Lung (tissue), 12 donors: ENCODE data around the gene BUB3. TPM values are rescaled to one million over a fixed set of nuclear protein-coding genes. Genes with fewer than 3 reads are reported as not detected.

Source experiments
- ATAC-seq: fragments of 200-7000 bp; cut with Tn5 transposase; one replicate; pipeline ENCODE4 v1.9.1; 2020; ENCODE audit warnings: moderate number of reproducible peaks; ENCODE audit not compliant: insufficient read depth, low FRiP score
- DNase-seq, 3 donors: peaks; one replicate each; pipeline ENCODE4 v3.0.0-alpha.2; 2013 to 2017
- H3K27ac ChIP-seq, 2 donors: one replicate each; pipeline ENCODE4 v1.5.1; 2013; ENCODE audit warnings: mild to moderate bottlenecking in 2 of 2, moderate library complexity in 2 of 2, control low read depth in 1 of 2, inconsistent platforms in 1 of 2, low read depth in 1 of 2, low read length in 1 of 2
- H3K27me3 ChIP-seq, 3 donors: one replicate each; pipeline ENCODE4 v1.5.1; 2013; ENCODE audit warnings: low read length in 2 of 3; ENCODE audit not compliant: control insufficient read depth in 3 of 3, insufficient read depth in 3 of 3
- H3K36me3 ChIP-seq, 4 donors: one replicate each; pipeline ENCODE4 v1.5.1; 2013; ENCODE audit warnings: low read length in 4 of 4, mild to moderate bottlenecking in 1 of 4, moderate library complexity in 1 of 4; ENCODE audit not compliant: control insufficient read depth in 4 of 4, insufficient read depth in 4 of 4
- H3K4me1 ChIP-seq, 5 donors: one replicate each; pipeline ENCODE4 v1.5.1; 2013; ENCODE audit warnings: low read length in 5 of 5, mild to moderate bottlenecking in 2 of 5, moderate library complexity in 1 of 5; ENCODE audit not compliant: control insufficient read depth in 5 of 5, insufficient read depth in 5 of 5
- H3K4me3 ChIP-seq: one replicate; pipeline ENCODE4 v1.5.1; 2013; ENCODE audit warnings: mild to moderate bottlenecking, control low read depth, moderate library complexity
- H3K9ac ChIP-seq, 2 donors: one replicate each; pipeline ENCODE4 v1.5.1; 2013; ENCODE audit warnings: low read length in 2 of 2, control low read depth in 1 of 2; ENCODE audit not compliant: insufficient read depth in 1 of 2
- H3K9me3 ChIP-seq, 4 donors: one replicate each; pipeline ENCODE4 v1.5.1; 2013; ENCODE audit warnings: low read length in 3 of 4, mild to moderate bottlenecking in 1 of 4, moderate library complexity in 1 of 4; ENCODE audit not compliant: control insufficient read depth in 4 of 4, insufficient read depth in 3 of 4
- WGBS, 2 donors: extraction: QIAGEN DNeasy Blood & Tissue Kit; methylation state at CpG; one replicate each; pipeline ENCODE4 v1.1.7; 2013; 5-methylcytosine and 5-hydroxymethylcytosine counted together
- polyA plus RNA-seq, 2 donors: library from polyadenylated mRNA; stranded (reverse); fragments of 200-250 nt; gene quantifications; one replicate each; pipeline ENCODE4 v1.2.1, GENCODE V29; 2013
- total RNA-seq, 2 donors: library from RNA; depleted of rRNA in 1 of 2; stranded (reverse); fragments of >200 nt in 1 of 2; gene quantifications; one replicate each; pipeline ENCODE4 v1.2.1, GENCODE V29; 2014 to 2021
- TF ChIP-seq, protein P1 (sequence below): IDR thresholded peaks from 2 replicates; pipeline ENCODE4 v1.5.1; 2012; ENCODE audit warnings: mild to moderate bottlenecking; ENCODE audit errors: control extremely low read depth, extremely low read depth
- donor health status: control.
- donor health status: control.
- donor health status: Bipolar disorder and iron deficiency.
- donor health status: healthy.
- donor health status: DM: yes; HTN: yes; CAD: no.

The BUB3 gene
- total and polyA plus RNA-seq, 4 donors = 35.4 to 114 (median 64.1) TPM

DNA sequence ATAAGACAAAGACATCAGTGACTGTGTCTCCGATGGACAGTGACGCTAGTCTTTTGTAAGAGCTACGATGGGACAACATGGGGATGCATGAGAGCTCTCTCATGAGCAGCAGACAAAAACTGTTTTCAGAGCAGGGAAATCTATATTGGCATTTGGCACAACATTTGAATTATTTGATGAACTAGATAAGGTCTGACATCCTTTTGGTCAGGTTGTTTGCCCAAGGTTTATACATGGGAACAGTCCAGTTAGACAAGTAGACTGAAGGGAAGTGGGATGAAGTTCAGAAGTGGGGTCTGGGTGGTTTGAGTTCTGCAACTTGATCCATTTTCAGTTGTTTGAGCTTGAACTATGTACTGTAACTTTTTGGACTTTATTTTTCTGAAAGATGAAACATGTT is 50.8 kb downstream of the BUB3 start:
- ATAC-seq = no peak

GRCh38 chr10:123212063-123212462 is 57.9 kb downstream of the BUB3 start:
- WGBS, 2 donors = 85 to 87% methylated on average over 1 of the region's 1 CpG
- no peak for DNase-seq
- H3K27me3 ChIP-seq = no peaks in the 10 kb centered on the region
- H3K9ac ChIP-seq = no peak overlapping the region
- H3K4me3 ChIP-seq = no peak overlapping the region
- ATAC-seq = no peak
- no peaks in the 10 kb centered on the region for H3K4me1 ChIP-seq
- no peak overlapping the region for H3K27ac ChIP-seq
- no peaks in the 10 kb centered on the region for H3K9me3 ChIP-seq
- TF ChIP-seq, protein P1, sequence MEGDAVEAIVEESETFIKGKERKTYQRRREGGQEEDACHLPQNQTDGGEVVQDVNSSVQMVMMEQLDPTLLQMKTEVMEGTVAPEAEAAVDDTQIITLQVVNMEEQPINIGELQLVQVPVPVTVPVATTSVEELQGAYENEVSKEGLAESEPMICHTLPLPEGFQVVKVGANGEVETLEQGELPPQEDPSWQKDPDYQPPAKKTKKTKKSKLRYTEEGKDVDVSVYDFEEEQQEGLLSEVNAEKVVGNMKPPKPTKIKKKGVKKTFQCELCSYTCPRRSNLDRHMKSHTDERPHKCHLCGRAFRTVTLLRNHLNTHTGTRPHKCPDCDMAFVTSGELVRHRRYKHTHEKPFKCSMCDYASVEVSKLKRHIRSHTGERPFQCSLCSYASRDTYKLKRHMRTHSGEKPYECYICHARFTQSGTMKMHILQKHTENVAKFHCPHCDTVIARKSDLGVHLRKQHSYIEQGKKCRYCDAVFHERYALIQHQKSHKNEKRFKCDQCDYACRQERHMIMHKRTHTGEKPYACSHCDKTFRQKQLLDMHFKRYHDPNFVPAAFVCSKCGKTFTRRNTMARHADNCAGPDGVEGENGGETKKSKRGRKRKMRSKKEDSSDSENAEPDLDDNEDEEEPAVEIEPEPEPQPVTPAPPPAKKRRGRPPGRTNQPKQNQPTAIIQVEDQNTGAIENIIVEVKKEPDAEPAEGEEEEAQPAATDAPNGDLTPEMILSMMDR = no peak
- H3K36me3 ChIP-seq = no peaks in the 10 kb centered on the region

More for the DNA sequence above, 50.8 kb downstream of the BUB3 start:
- Histone ChIP-seq H3K9ac (no peak overlapping the region), H3K36me3 (no peaks in the 10 kb centered on the region), H3K4me3 (no peak overlapping the region), H3K9me3 (no peaks in the 10 kb centered on the region), H3K27ac (no peak overlapping the region), H3K27me3 (no peaks in the 10 kb centered on the region), H3K4me1 (peaks cover 0 to 3% (median 0%) of the 10 kb centered on the region in 5 donors)
- no peak for DNase-seq
- WGBS, 2 donors = 97 to 98% methylated on average over 3 of the region's 3 CpGs
- TF ChIP-seq, protein P1 = no peak

DNA sequence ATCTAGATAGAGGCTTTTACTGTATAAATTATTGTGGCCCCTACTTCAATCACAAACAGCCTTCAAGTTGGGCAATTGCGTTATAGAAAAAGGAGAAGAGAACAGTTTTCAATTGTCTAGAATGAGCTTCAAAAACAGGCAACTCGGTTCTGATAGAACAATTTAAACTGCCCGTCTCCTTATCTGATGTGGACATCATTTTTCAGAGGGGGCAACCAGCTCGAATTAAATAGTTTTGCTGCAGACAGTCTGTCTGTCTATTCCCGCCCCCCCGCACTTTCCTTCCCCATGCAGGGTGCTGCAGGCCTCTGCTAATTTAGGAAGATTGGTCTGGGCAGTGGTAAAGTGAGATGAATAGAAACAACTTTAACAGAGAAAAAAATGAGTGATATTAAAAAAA is 58.4 kb downstream of the BUB3 start:
- DNase-seq (no peak), ATAC-seq (no peak)
- no peaks in the 10 kb centered on the region for H3K36me3 ChIP-seq
- TF ChIP-seq, protein P1 = no peak
- H3K4me1 ChIP-seq = no peaks in the 10 kb centered on the region
- no peaks in the 10 kb centered on the region for H3K27me3 ChIP-seq
- no peak overlapping the region for H3K4me3 ChIP-seq
- no peaks in the 10 kb centered on the region for H3K9me3 ChIP-seq
- no peak overlapping the region for H3K27ac ChIP-seq
- H3K9ac ChIP-seq = no peak overlapping the region
- WGBS, 2 donors = 71 to 85% methylated on average over 6 of the region's 6 CpGs

DNA sequence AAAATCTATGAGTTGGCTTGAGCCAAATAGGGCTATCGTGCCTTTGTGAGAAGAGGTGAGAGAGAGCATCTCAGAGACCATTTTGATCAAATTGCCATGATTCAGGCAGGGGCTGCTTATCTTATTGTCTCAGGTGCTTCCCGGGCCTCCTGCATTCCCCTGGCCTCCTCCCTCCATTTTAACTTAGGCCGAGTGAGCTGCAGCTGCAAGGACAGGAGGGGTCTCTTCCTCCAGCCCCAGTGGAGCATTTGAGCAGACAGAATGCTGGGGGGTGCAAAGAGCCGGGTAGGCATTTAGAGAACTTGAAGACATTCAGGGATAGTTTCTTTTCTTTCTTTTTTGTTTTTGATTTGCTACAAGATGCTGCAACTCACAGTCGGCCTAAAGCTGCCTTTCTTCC is 59.0 kb downstream of the BUB3 start:
- Histone ChIP-seq H3K9ac (no peak overlapping the region), H3K4me3 (no peak overlapping the region), H3K27ac (no peak overlapping the region), H3K27me3 (no peaks in the 10 kb centered on the region), H3K9me3 (no peaks in the 10 kb centered on the region), H3K4me1 (no peaks in the 10 kb centered on the region), H3K36me3 (no peaks in the 10 kb centered on the region)
- ATAC-seq (no peak), DNase-seq (no peak)
- TF ChIP-seq, protein P1 = no peak
- WGBS, 2 donors = 83 to 86% methylated on average over 5 of the region's 5 CpGs
